Spleen (tissue), 11 donors: ENCODE data around the gene ASF1B. TPM values are rescaled to one million over a fixed set of nuclear protein-coding genes. Genes with fewer than 3 reads are reported as not detected.
A peak's percentile ranks its signal among the peaks of the same experiment; 100 is the strongest.

Experiments
- DNase-seq: peaks from one replicate; pipeline ENCODE4 v3.0.0-alpha.2; 2020
- H3K27ac ChIP-seq, 8 donors: fragments of 200-600 bp; sonication (generic) in 7 of 8; 1 replicate in 4 of 8; 2 replicates in 4 of 8; pipeline versions ENCODE4 v1.5.0 to v1.8.0; 2016 to 2021; ENCODE audit warnings: inconsistent platforms in 4 of 8, mild to moderate bottlenecking in 4 of 8, moderate library complexity in 1 of 8
- H3K27me3 ChIP-seq, 7 donors: fragments of 200-600 bp; sonication (generic) in 6 of 7; replicated peaks in 1 of 7; 1 replicate in 4 of 7; 2 replicates in 3 of 7; pipeline versions ENCODE4 v1.5.0 to v1.8.0; 2016 to 2021; ENCODE audit warnings: inconsistent platforms in 3 of 7, mild to moderate bottlenecking in 1 of 7
- H3K36me3 ChIP-seq, 6 donors: fragments of 200-600 bp; sonication (generic) in 5 of 6; 1 replicate in 4 of 6; 2 replicates in 2 of 6; pipeline versions ENCODE4 v1.5.0 to v1.8.0; 2016 to 2021; ENCODE audit warnings: inconsistent platforms in 2 of 6
- H3K4me1 ChIP-seq, 6 donors: fragments of 200-600 bp; sonication (generic) in 5 of 6; 1 replicate in 3 of 6; 2 replicates in 3 of 6; pipeline versions ENCODE4 v1.5.0 to v1.8.0; 2016 to 2021; ENCODE audit warnings: inconsistent platforms in 3 of 6
- H3K4me3 ChIP-seq, 8 donors: fragments of 200-600 bp; sonication (generic) in 7 of 8; 1 replicate in 4 of 8; 2 replicates in 4 of 8; pipeline versions ENCODE4 v1.5.0 to v1.8.0; 2016 to 2021; ENCODE audit warnings: inconsistent platforms in 4 of 8, mild to moderate bottlenecking in 4 of 8, moderate library complexity in 2 of 8
- H3K9me3 ChIP-seq, 8 donors: fragments of 200-600 bp; sonication (generic) in 7 of 8; 1 replicate in 4 of 8; 2 replicates in 4 of 8; pipeline versions ENCODE4 v1.5.0 to v1.8.0; 2016 to 2021; ENCODE audit warnings: inconsistent platforms in 4 of 8
- CTCF ChIP-seq, 11 experiments: fragments of 200-600 bp in 7 of 11; fragments of 450-650 bp in 4 of 11; sonication (generic) in 4 of 11; IDR thresholded peaks in 8 of 11; conservative IDR thresholded peaks in 3 of 11; 1 replicate in 7 of 11; 2 replicates in 4 of 11; pipeline versions ENCODE4 v1.4.0 to v1.8.0; 2016 to 2021; ENCODE audit warnings: antibody characterized with exemption in 11 of 11, inconsistent platforms in 4 of 11, mild to moderate bottlenecking in 1 of 11
- POLR2A ChIP-seq, 3 donors: fragments of 450-650 bp; IDR thresholded peaks; one replicate each; pipeline ENCODE4 v1.5.1; 2017; ENCODE audit warnings: antibody characterized with exemption in 3 of 3, mild to moderate bottlenecking in 1 of 3
- POLR2AphosphoS5 ChIP-seq, 3 donors: sonication (generic); formaldehyde crosslinking; IDR thresholded peaks; one replicate each; pipeline ENCODE4 v1.5.1; 2017; ENCODE audit warnings: antibody characterized with exemption in 3 of 3
- WGBS, 5 donors: extraction: QIAGEN DNeasy Blood & Tissue Kit in 3 of 5; methylation state at CpG; one replicate each; pipeline versions ENCODE4 v1.1.5 to v1.1.7; 2013 to 2018; 5-methylcytosine and 5-hydroxymethylcytosine counted together
- intact Hi-C: fragments of 100-400 bp; cut with DNase I; formaldehyde crosslinking; loops from one replicate; pipeline ENCODE4 v1.15.0; 2023; ENCODE audit warnings: low total_unique reads
- polyA plus RNA-seq, 3 donors: library from polyadenylated mRNA; stranded (reverse); fragments of 200-250 nt; gene quantifications; one replicate each; pipeline ENCODE4 v1.2.1, GENCODE V29; 2013
- total RNA-seq, 7 donors: library from RNA; depleted of rRNA in 3 of 7; stranded (reverse); fragments of >200 nt in 3 of 7; fragmentation: NEBNext Ultra II Directional in 4 of 7; extraction: Animal tissue kit (Norgen Biotek cat#: 25700) in 4 of 7; gene quantifications; one replicate each; pipeline versions ENCODE4 v1.1.0 to v1.2.1, GENCODE V29; 2016 to 2021
- donor health status: healthy with polysubstance abuse.
- donor health status: DM: no; HTN: no; CAD: no; lungs with moderate emphysema.
- donor health status: DM: no; HTN: no; CAD: no.
- donor health status: Bipolar disorder and iron deficiency.
- donor health status: healthy.
- donor health status: DM: no; HTN: no; CAD: no.
- donor health status: DM: yes; HTN: yes; CAD: no.

ASF1B gene
- total and polyA plus RNA-seq, 10 donors, result 3.8 to 24.8 (median 8.6) TPM

GRCh38 chr19:14091081-14091812 is 45.1 kb downstream of the ASF1B start:
- WGBS, 5 donors, result 0 to 1% (median 1%) methylated on average over 16 to 59 of the region's 72 CpGs
- Histone ChIP-seq H3K36me3 (peaks cover 0 to 40% (median 7%) of the 10 kb centered on the region in 6 donors), H3K27me3 (no peaks in the 10 kb centered on the region), H3K27ac (peak overlapping the region; percentile 93 to 99 (median 96)), H3K9me3 (peaks cover 0 to 14% (median 11%) of the 10 kb centered on the region in 8 donors), H3K4me3 (peak overlapping the region; percentile 76 to 96 (median 85)), H3K4me1 (peaks cover 0 to 40% (median 23%) of the 10 kb centered on the region in 6 donors)
- peak; percentile 95 for DNase-seq
- intact Hi-C loops, result no loop called here
- TF ChIP-seq POLR2A (IDR thresholded peaks at IDR 0.05) (peak in 2 of 3 donors; percentile 65 to 84), CTCF (IDR thresholded peaks at IDR 0.05 in 8 of 11, conservative IDR thresholded peaks at IDR 0.05 in 3 of 11) (peak in 8 of 11 experiments; percentile 6 to 49 (median 30)), POLR2AphosphoS5 (IDR thresholded peaks at IDR 0.05) (peak; percentile 82 to 87 (median 86))

- intact Hi-C loops, result no loop called here
Observed at GRCh38 chr19:14090509-14091080, 45.8 kb downstream of the ASF1B start, which contains the start of gene SAMD1. Gene SAMD1, minus strand, starts transcription at chr19:14090751.

GRCh38 chr19:14089662-14090508 is 46.5 kb downstream of the ASF1B start:
- H3K36me3 ChIP-seq, result peaks cover 0 to 32% (median 6%) of the 10 kb centered on the region in 6 donors
- 0 to 1% (median 1%) methylated on average over 8 to 141 of the region's 142 CpGs for WGBS, 5 donors
- intact Hi-C loops, result loop anchor here (10.0 kb wide), 1 partner anchor 45 kb away; the partner anchor contains the start of gene ASF1B
- H3K4me1 ChIP-seq, result peaks cover 0 to 36% (median 23%) of the 10 kb centered on the region in 6 donors
- H3K9me3 ChIP-seq, result peaks cover 0 to 14% (median 11%) of the 10 kb centered on the region in 8 donors
- H3K4me3 ChIP-seq, result peak overlapping the region; percentile 37 to 96 (median 84)
- no peaks in the 10 kb centered on the region for H3K27me3 ChIP-seq
- H3K27ac ChIP-seq, result peak overlapping the region in 7 of 8 donors; percentile 46 to 99 (median 97)
- DNase-seq, result peak; percentile 92
- TF ChIP-seq POLR2AphosphoS5 (IDR thresholded peaks at IDR 0.05) (peak in 2 of 3 donors; percentile 17 to 38), POLR2A (IDR thresholded peaks at IDR 0.05) (no peak), CTCF (IDR thresholded peaks at IDR 0.05 in 8 of 11, conservative IDR thresholded peaks at IDR 0.05 in 3 of 11) (peak in 1 of 11 experiments; percentile 11)

More at GRCh38 chr19:14090509-14091080, 45.8 kb downstream of the ASF1B start, which contains the start of gene SAMD1:
- 0 to 1% (median 0%) methylated on average over 8 to 51 of the region's 65 CpGs for WGBS, 5 donors
- H3K36me3 ChIP-seq, result peaks cover 0 to 33% (median 6%) of the 10 kb centered on the region in 6 donors
- peak within 1 kb of the TSS; percentile 93 to 99 (median 96) for H3K27ac ChIP-seq
- TF ChIP-seq POLR2AphosphoS5 (IDR thresholded peaks at IDR 0.05), result no peak
- TF ChIP-seq POLR2A (IDR thresholded peaks at IDR 0.05), result no peak
- TF ChIP-seq CTCF (IDR thresholded peaks at IDR 0.05 in 8 of 11, conservative IDR thresholded peaks at IDR 0.05 in 3 of 11), result no peak
- DNase-seq, result peak; percentile 95
- H3K4me1 ChIP-seq, result peaks cover 0 to 38% (median 23%) of the 10 kb centered on the region in 6 donors
- H3K4me3 ChIP-seq, result peak within 1 kb of the TSS; percentile 76 to 96 (median 85)
- H3K27me3 ChIP-seq, result no peaks in the 10 kb centered on the region
- H3K9me3 ChIP-seq, result peaks cover 0 to 14% (median 11%) of the 10 kb centered on the region in 8 donors
